GM18858 (cell line): ENCODE results near the gene MT1F.
"Not testable (repeated sequence)": the region's sequence is repeated elsewhere in the genome, so short reads cannot be mapped to it uniquely, and the experiment has no call there.

Experiments
- ATAC-seq: cut with Tn5 transposase; IDR thresholded peaks from one replicate; pipeline ENCODE4 v1.9.1; 2021; ENCODE audit not compliant: unreplicated experiment

MT1F gene

DNA sequence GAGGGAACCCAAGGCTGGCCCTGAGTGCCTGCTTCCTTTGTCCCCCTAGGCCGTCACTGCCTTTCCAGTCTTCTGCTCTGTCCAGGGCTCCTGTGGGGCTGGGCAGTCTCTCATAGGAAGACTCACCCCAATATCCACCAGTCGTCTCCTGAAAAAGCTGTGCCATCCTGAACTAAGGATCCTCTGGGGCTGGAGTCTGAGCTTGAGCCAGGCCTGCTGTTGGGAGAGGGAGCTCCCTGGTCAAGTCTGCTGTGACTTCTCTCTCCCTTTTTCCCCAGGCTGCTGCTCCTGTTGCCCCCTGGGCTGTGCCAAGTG, 12.8 kb downstream of the MT1F start:
- no peak for ATAC-seq

DNA sequence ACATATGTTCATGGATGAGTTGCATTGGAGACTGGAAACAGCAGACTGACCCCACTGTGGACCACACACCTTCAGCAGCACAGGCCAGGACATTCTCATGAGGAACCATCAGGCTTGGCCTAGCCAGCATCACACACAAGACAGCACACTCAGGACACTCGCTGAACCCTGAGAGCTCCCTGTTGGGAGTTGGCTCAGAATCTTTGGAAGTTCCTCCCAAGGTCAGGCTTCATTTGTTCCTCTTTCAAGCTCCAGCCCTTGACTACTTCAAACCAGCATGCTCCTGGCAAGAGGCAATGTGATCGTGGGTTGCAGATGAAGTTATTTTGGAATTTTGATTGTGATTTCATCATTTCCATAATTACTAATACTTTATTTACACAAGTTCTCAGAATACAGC, 13.9 kb downstream of the MT1F start:
- not testable (repeated sequence) for ATAC-seq

DNA sequence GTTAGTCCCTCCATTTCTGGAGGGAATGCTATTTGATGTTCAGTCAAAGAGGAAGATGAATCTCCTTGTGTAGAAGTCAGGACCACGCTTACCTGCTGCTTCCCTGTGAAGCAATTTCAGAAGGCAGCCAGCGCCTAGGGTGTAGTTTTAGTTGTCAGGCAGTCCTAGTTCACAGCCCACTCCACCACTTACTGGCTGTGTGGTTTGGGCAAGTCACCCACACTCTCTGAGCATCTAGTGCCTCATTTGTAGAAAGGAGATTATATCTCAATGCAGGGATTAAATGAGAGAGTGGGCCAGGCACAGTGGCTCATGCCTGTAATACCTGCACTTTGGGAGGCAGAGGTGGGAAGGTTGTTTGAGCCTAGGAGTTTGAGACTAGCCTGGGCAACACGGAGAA, 14.4 kb downstream of the MT1F start:
- not testable (repeated sequence) for ATAC-seq

DNA sequence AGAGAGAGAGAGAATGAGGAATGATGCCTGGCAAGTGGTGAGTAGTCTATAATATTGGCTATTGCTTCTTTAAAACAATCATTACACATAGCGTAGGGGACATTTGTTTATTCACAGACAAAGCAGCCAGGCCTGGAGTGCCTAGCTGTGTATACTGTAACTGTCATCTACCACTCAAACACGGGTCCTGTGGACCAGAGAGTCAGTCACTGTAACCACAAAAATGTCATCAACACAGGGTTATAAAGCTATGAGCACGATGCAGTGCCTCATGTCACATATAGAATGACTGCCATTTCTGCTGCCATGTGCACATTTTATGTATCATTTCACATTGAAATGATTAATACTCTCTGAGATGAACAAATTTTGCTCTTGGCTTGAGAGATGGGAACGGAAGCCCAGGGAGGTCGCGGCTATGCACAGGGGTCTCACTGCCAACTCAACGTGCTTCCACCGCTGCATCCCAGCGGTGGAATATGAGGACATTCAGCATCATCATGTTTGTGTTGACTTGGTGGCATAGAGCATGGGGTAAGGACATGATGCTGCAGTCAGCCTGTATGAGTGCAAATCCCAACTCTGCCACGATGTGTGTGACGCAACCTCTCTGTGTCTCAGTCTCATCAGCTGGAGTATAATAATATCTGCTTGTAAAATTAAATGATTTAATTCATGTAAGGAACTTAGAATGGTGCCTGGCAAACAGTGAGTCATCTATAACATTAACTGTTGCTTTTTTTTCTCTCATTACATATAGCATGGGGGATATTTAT, 15.2 kb downstream of the MT1F start:
- no peak for ATAC-seq

DNA sequence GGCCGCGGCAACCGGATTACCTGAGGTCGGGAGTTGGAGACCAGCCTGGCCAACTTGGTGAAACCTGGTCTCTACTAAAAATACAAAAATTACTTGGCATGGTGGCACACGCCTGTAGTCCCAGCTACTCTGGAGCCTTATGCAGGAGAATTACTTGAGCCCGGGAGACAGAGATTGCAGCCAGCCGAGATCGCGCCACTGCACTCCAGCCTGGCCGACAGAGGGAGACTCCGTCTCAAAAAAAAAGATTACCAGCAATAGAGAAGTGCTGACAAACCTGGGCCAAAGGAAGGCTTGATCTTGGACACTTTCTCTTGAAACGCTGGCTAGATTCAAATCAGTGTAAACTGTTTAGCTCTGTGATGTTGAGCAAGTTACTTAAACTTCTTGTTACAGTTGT, 16.2 kb downstream of the MT1F start:
- no peak for ATAC-seq

DNA sequence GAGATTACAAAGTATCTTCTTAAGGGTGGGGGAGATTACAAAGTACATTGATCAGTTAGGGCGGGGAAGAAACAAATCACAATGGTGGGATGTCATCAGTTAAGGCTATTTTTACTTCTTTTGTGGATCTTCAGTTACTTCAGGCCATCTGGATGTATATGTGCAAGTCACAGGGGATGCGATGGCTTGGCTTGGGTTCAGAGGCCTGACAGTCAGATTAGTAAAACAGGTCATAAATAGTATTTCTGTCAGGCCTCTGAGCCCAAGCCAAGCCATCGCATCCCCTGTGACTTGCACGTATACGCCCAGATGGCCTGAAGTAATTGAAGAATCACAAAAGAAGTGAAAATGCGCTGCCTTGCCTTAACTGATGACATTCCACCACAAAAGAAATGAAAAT, 16.8 kb downstream of the MT1F start:
- not testable (repeated sequence) for ATAC-seq

DNA sequence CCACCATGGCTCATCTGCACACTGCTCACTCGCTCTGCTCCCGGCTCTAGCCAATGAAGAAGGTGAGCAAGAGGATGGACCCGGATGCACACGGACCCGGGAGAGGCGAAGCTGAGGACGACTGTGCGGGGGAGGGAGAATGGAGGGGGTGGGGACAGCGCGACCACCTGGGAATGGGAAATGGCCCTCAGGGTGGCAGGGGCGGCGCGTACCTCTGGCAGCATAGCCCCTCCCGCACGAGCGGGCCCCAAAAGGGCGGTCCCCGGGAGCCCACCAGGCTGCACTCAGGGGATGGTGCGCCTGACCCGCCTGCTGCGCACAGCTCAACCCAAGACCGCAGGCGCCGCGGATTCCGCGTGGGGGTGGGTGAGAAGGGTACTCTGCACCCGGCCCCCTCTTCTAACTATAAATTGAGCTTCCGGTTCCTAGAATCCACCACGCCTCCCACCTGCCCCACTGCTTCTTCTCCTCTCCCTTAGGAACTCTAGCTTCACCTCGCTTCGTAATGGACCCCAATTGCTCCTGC, 18.0 kb downstream of the MT1F start:
- no peak for ATAC-seq

DNA sequence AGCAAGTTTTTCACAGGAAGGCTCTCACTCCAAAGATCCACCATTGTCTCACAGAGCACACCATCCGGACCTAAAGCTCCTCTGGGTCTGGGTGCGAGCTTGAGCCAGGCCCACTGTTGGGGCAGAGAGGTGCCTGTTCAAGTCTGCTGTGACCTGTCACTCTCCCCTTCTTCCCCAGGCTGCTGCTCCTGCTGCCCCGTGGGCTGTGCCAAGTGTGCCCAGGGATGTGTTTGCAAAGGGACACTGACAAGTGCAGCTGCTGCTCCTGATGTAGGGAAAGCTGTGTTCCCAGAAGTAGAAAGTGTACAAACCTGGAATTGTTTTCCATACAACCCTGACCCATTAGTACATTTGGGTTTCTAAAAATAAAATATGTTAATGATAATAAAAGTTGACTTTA, 19.7 kb downstream of the MT1F start:
- no peak for ATAC-seq

DNA sequence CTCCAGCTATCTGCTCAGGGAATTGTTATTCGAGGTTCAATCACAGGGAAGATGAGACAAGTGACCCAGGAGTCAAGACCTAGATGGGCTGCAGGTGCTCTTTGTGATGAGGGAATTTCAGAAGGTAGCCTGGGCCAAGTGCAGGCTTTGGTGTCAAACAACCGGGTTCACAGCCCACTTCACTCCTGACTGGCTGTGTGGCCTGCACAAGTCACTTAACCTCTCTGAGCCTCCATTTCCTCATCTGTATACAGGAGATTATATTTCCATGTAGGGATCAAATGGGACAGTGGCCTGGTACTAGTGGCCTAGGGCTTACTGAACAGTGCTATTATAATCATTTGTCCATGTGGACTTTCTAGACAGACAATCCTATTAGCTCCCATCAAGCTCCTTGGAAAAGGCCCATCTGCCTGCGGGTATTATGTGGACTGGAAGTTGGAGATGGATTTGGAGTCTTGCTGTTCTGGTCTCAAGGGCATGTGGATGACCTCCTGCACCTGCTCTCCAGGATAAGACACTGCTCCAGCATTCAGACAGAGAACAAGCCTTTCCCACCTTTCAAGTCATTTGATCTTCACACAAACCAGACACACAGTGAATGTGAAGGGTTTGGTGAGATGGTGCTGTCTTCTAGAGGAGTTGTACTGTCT, 21.4 kb downstream of the MT1F start:
- ATAC-seq: no peak

DNA sequence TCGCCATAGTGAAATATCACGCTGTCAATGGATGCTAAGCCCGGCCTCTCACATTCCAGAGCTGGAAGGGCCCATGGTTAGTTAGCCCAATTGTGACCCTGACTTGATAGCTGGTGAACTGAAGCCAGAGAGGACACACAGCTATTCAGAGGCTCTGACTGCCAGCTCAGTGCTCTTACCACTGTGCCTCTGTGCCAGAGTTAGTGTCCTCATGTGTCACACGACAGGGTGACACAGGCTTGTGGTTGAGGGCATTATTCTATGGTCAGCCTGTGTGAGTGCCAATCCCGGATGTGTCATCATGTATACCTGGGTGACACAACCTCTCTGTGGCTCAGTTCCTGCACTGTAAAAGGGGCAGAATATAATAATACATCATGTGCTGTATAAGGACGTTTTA, 22.1 kb downstream of the MT1F start:
- no peak for ATAC-seq

DNA sequence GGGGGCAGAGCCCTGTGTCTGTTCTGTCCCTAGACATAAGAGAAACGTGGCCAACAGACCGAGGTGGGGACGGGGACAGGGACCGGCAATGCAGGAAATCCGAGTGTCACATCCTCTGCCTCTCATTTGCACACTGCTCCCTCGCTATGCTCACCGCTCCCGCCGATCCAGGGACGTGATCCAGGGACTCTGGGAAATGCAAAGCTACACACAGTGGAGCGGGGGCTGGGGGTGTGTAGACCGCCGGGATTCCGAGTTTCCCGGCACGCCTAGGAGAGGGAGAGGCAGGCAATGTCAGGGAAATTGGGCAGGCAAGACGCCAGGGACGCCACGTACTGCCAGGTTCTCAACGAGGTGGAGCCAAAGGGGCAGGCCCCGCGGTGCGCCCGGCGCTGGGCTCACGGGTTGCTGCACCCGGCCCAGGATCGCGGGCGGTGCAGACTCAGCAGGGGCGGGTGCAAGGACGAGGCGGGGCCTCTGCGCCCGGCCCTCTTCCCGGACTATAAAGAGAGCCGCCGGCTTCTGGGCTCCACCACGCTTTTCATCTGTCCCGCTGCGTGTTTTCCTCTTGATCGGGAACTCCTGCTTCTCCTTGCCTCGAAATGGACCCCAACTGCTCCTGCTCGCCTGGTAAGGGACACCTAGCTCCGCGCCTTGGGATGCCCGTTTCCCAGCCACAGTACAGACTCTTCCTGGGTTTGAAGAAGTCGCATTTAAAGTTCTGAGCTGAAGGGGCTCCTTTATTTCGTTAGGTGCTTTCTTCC, 24.4 kb downstream of the MT1F start, which contains the start of gene MT1X:
Gene MT1X, plus strand, starts transcription at position 532 of the 764 bp plus-strand sequence. Its CDS starts 71 bp downstream, at position 603.
- ATAC-seq: peak; percentile 83

DNA sequence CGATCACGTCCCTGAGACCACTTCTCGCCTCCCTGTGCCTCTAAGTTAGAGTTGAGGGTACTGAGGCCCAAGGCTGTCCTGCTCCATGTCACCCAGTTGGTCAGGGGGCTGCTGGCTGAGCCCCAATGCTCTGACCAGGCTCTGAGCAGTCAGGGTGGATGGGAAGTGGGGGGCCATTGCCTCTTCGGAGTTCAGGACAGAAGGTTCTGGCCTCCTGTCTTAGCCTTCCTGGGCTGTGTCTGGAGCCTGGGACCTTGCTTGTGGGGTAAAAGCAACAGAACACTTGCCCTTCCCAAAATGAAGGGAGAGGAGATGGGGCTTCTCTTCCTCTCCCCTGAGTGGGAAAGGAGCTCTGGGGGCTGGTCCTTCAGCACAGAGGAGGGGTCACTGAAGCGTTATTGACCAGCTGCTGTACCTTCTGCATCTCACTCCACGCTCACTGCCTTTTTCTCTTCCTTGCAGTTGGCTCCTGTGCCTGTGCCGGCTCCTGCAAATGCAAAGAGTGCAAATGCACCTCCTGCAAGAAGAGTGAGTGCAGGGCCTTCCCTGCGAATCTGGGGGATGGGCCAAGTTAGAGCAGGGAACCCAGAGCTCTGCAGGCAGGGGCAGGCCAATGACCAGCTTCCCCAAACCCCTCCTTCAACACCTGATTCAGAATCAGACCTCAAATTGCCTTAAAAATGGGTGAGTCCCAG, 25.1 kb downstream of the MT1F start:
- ATAC-seq: no peak

DNA sequence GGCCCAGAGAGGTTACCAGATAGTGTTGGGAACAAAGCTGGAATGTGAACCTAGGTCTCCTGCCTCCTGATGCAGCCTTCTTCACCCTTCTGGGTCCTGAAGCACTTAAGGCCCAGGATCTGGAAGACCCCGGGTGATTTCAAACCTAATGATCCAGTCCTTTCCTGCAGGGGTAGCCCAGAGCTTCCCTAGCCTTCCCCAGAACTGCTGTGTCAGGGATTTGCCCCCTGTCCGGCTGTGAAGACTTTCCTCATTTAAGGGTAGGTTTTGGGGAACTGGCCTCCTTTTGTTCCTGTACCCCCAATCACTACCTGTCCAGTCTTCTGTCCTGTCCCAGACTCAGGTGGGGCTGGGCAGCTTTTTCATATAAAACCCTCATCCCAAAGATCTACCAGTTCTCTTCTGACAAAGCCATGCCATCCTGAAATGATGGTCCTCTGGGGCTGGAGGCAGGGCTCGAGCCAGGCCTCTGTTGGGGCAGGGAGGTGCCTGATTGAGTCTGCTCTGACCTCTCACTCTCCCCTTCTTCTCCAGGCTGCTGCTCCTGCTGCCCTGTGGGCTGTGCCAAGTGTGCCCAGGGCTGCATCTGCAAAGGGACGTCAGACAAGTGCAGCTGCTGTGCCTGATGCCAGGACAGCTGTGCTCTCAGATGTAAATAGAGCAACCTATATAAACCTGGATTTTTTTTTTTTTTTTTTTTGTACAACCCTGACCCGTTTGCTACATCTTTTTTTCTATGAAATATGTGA, 25.8 kb downstream of the MT1F start:
- no peak for ATAC-seq

DNA sequence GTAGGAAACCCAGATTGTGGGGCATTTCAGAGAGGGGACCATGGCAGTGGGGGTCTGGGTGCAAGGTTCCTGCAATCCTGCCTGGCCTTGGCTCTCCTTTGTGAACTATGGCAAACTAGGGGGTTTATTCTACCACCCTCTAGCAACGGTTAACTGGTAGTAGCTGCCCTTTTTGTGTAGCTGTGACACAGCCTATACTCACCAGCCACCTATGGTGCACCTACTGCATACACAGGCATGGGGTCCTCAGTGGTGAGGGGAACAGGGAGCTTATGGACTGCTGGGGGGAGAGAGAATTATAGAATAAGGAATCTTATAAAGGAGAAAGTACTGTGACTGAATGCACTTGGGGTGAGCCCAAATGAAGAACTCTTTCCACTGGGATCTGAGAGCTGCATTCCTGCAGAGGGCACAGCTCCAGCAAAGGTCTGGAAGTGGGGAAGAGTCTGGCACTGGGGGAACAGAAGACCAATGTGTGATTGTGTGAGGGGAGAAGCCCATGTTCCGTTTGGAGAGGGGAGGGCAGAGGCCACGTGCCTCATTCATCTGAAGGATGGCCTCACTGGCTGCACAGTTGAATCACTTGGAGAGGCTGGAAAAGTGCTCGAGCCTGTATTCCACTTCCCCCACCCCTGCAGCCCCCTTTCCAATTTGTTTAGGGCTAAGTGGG, 26.6 kb downstream of the MT1F start:
- no peak for ATAC-seq

DNA sequence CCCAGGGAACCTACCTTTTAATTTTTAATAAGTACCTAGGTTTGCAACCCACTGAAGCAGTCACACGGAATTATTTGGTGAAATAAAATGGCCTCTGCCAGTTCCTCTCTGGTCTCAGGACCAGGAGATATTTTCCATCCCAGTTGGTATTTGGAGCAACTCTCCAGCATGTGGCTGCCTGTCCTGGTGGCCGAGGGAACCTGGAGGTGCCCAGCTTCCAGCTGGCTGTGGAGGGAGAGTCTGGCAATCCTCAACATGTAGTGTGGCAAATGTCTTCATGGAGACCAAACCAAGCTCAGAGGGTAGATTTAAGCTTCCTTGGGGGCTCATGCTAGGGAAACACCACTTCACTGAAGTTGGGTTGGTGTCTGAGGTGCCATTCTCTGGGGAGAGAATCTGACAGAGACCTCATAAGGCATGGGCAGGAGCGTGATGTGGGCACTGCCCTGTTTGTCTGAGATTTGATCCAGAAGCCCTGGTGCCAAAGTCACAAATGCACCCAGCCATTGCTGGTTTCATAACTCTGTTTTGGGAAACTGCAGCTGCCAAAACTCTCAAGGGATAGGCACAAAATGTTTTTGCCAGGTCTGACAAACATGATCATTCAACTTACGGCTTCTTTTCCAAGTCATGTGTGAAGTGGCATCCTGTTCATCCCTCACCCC, 27.3 kb downstream of the MT1F start:
- ATAC-seq: no peak

DNA sequence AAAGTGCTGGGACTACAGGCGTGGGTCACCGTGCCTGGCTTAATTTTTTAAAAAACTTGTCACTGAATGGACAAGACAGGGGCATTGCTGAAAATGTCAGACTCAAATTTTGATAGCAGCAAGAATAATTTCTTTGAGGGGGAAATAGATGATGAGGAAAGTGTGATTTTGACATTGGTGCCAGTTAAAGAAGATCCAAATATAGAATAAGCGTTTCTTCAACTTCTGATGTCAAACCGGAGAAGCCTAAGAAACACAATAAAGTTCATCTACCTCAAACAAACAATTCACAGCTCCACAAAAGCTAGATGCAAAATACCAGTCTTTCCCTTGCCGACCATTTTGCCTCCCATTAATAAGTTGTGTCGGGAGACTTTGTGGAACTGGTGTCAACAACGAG, 29.0 kb downstream of the MT1F start:
- no peak for ATAC-seq

DNA sequence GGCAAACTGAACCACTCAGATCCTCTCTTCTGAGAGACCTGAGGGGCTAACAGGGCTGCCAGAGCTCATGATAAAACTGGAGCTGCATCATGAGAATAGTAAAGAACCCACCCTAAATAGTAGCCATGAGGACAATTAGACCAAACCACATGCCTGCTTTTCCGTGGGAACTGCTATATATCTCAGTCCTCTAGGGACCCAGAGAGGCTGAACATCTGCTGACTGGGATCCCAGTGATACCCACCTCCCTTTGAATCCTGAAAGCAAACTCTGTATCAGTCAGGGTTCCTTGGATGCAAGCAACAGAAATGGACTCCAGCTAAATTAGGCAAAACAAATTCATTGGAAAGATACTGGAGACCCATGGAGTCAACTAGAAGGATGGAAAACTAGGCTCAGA, 31.0 kb downstream of the MT1F start:
- no peak for ATAC-seq

DNA sequence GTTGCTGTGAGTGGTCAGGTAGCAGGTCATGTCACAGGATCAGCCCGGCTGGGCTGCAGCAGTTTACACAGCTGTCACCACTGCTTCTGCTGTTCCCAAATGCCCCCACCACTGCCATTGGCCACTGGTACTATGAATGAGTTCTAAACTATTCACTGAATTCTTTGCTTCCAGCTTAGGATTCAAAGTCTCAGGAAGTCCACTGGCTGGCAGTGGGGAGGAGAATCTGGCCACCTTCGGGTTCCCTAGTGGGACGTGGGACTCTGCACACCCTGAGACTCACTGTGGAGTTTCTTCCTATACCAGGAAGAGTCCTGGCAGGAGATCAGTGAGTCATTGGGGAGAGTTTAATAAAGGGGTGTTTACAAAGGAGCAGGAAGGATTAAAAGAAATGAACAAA, 31.4 kb downstream of the MT1F start:
- ATAC-seq: no peak

DNA sequence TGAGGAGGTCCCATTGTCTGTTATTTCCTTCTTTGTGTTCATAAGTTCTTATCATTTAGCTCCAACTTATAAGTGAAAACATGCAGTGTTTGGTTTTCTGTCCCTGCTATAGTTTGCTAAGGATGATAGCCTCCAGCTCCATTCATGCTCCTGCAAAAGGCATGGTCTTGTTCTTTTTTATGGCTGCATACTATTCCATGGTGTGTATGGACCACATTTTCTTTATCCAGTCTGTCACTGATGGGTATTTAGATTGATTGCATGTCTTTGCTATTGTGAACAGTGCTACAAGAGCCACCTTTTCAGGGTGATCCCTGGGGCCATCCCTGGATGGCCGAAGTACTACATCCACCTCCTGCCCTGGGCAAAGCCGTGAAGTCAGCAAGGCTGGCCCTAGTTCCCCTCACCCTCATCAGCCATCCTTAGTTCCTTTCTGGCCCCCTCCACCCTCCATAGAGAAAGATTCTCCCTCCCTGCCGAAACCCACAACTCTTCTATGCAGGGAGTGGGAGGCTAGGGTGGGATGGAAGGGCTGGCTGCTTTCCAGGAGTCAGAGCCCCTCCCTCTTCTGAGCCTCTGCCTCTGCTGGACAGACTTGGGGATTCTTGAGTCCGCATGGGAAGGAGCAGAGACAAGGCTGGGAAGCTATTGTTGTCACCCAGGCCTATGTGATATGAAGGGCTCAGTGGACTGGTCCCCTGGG, 32.8 kb downstream of the MT1F start:
- no peak for ATAC-seq
